Natural killer cell (primary cell): ENCODE measurements around the gene TSPO2. TPM values are rescaled to one million over a fixed set of nuclear protein-coding genes. Genes with fewer than 3 reads are reported as not detected.

Source experiments
- ATAC-seq, 3 donors: fragments of 150-1000 bp in 2 of 3; fragments of 200-7000 bp in 1 of 3; cut with Tn5 transposase; 1 replicate in 1 of 3; 2 replicates in 2 of 3; pipeline ENCODE4 v1.10.0; 2021; ENCODE audit warnings: mild to moderate bottlenecking in 2 of 3, moderate library complexity in 2 of 3
- DNase-seq, 2 donors: peaks; one replicate each; pipeline versions ENCODE4 v3.0.0 to v3.0.0-alpha.2; 2013 to 2021; ENCODE audit warnings: mixed read lengths in 1 of 2
- H3K27ac ChIP-seq: one replicate; pipeline ENCODE4 v1.5.1; 2013; ENCODE audit warnings: mild to moderate bottlenecking, low read length
- H3K27me3 ChIP-seq: one replicate; pipeline ENCODE4 v1.6.1; 2013; ENCODE audit warnings: low read length; ENCODE audit not compliant: control insufficient read depth, insufficient read depth
- H3K36me3 ChIP-seq: one replicate; pipeline ENCODE4 v1.6.1; 2013; ENCODE audit warnings: low read length; ENCODE audit not compliant: control insufficient read depth, insufficient read depth
- H3K4me1 ChIP-seq: one replicate; pipeline ENCODE4 v1.6.1; 2013; ENCODE audit warnings: low read length; ENCODE audit not compliant: control insufficient read depth, insufficient read depth
- H3K4me3 ChIP-seq: one replicate; pipeline ENCODE4 v1.5.1; 2013; ENCODE audit warnings: low read length
- H3K9me3 ChIP-seq: one replicate; pipeline ENCODE4 v1.6.1; 2013; ENCODE audit warnings: low read length; ENCODE audit not compliant: control insufficient read depth, insufficient read depth
- H3K27ac Mint-ChIP-seq, 2 donors: one replicate each; pipeline ENCODE4 v1.8.0; 2022; ENCODE audit warnings: mild to moderate bottlenecking in 2 of 2, mixed read lengths in 2 of 2, moderate library complexity in 1 of 2
- H3K27me3 Mint-ChIP-seq, 2 donors: one replicate each; pipeline ENCODE4 v1.8.0; 2022; ENCODE audit warnings: low read depth in 2 of 2, mixed read lengths in 2 of 2
- H3K36me3 Mint-ChIP-seq: one replicate; pipeline ENCODE4 v1.8.0; 2022; ENCODE audit warnings: mixed read lengths
- H3K4me1 Mint-ChIP-seq, 2 donors: one replicate each; pipeline ENCODE4 v1.8.0; 2022; ENCODE audit warnings: mixed read lengths in 2 of 2
- H3K4me3 Mint-ChIP-seq: one replicate; pipeline ENCODE4 v1.8.0; 2022; ENCODE audit warnings: mild to moderate bottlenecking, moderate library complexity, mixed read lengths
- H3K9me3 Mint-ChIP-seq, 2 donors: one replicate each; pipeline ENCODE4 v1.8.0; 2022; ENCODE audit warnings: mixed read lengths in 2 of 2
- CTCF ChIP-seq: fragments of 200-600 bp; IDR thresholded peaks from one replicate; pipeline ENCODE4 v1.8.0; 2022; ENCODE audit warnings: antibody characterized with exemption
- WGBS: methylation state at CpG from one replicate; pipeline ENCODE4 v1.1.7; 2013; ENCODE audit warnings: missing lambda C conversion rate; ENCODE audit not compliant: insufficient coverage; 5-methylcytosine and 5-hydroxymethylcytosine counted together
- intact Hi-C: fragments of 100-400 bp; cut with micrococcal nuclease; formaldehyde crosslinking; loops from one replicate; pipeline ENCODE4 v1.14.2; 2022
- total RNA-seq, 4 donors: library from RNA; stranded (reverse); fragments of 120-200 nt in 1 of 4; gene quantifications; one replicate each; pipeline versions ENCODE4 v1.2.3 to v1.2.4, GENCODE V29; 2013 to 2022

TSPO2 gene
- total RNA-seq, 3 donors from 2014 or later (not counting 1 experiment from before 2014, with no cell fraction given): not detected

DNA sequence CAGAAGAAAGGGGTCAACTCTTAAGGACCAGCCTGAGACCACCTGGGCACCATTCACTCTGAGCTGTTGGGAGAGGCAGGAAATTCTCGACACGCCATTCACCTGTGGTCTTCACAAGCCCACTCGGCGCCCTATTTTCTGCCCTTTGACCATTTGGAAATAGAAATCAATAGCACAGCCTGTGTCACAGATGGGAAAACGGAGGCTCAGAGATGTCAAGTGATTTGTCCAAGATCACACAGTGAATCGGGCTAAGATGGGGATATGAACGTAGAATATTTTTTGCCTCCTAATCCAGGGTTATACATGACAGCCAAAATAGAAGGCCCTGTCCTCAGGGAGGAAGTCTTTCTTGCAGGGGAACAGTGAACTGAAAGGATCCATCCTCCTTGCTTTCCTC lies 7.7 kb downstream of the TSPO2 start:
- DNase-seq (no peak), ATAC-seq (no peak)
- Histone ChIP-seq H3K9me3 (no peaks in the 10 kb centered on the region), H3K36me3 (no peaks in the 10 kb centered on the region), H3K4me3 (no peak overlapping the region), H3K4me1 (peaks cover 13% of the 10 kb centered on the region), H3K27ac (no peak overlapping the region), H3K27me3 (no peaks in the 10 kb centered on the region)
- no peak for TF ChIP-seq CTCF
- no peak overlapping the region for H3K4me3 Mint-ChIP-seq
- peaks cover 18% of the 10 kb centered on the region in 2 donors for H3K4me1 Mint-ChIP-seq
- intact Hi-C loops: no loop called here
- no peaks in the 10 kb centered on the region for H3K9me3 Mint-ChIP-seq
- 86% methylated on average over 7 of the region's 7 CpGs for WGBS
- no peak overlapping the region for H3K27ac Mint-ChIP-seq
- no peaks in the 10 kb centered on the region for H3K27me3 Mint-ChIP-seq
- H3K36me3 Mint-ChIP-seq: no peaks in the 10 kb centered on the region

DNA sequence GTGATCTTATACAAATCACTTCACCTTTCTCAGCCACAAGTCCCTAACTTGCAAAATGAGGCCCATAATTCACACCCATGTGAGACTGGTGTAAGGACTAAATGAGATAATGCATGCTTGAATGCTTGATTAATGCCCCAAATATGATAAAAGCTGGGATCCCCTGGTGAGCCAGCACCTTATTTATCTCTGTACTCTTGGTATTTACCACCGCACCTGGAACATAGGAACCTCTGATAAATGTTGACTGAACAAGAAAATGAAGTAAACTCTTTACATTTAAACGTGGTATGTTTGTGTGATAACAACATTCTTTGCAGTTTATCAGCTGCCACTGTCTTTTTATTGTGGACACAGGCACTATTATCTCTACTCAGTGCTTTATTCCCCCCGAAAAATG lies 8.3 kb downstream of the TSPO2 start:
- no peaks in the 10 kb centered on the region for H3K36me3 ChIP-seq
- ATAC-seq (no peak), DNase-seq (no peak)
- intact Hi-C loops: no loop called here
- peaks cover 13% of the 10 kb centered on the region for H3K4me1 ChIP-seq
- Mint-ChIP-seq H3K4me3 (no peak overlapping the region), H3K27ac (no peak overlapping the region), H3K4me1 (peaks cover 18% of the 10 kb centered on the region in 2 donors), H3K9me3 (no peaks in the 10 kb centered on the region), H3K36me3 (no peaks in the 10 kb centered on the region), H3K27me3 (no peaks in the 10 kb centered on the region)
- no peak overlapping the region for H3K4me3 ChIP-seq
- TF ChIP-seq CTCF: no peak
- no peaks in the 10 kb centered on the region for H3K9me3 ChIP-seq
- 95% methylated on average over 3 of the region's 3 CpGs for WGBS
- no peak overlapping the region for H3K27ac ChIP-seq
- H3K27me3 ChIP-seq: no peaks in the 10 kb centered on the region

DNA sequence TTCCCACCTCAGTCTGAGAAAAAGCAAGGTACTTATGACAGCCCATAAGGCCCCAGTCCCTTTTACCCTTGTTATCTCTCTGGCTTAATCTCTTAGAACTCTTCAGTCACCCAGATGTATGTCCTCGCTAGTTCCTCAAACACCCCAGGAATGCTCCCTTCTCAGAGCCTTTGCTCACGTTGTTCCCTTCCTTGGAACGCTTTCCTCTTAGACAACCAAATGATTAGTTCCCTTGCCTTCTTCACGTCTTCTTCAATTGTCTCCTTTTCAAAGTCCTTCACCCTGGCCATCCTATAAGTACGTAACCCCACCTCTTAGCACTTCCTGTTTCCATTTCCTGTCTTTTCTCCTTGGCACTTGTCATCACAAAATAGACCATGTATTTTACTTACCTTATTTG lies 9.6 kb downstream of the TSPO2 start:
- 53% methylated on average over 5 of the region's 5 CpGs for WGBS
- H3K27me3 ChIP-seq: no peaks in the 10 kb centered on the region
- H3K4me3 ChIP-seq: no peak overlapping the region
- no peaks in the 10 kb centered on the region for H3K27me3 Mint-ChIP-seq
- H3K4me1 Mint-ChIP-seq: peaks cover 18% of the 10 kb centered on the region in 2 donors
- H3K36me3 Mint-ChIP-seq: no peaks in the 10 kb centered on the region
- no peaks in the 10 kb centered on the region for H3K36me3 ChIP-seq
- peak in 1 of 2 donors; percentile 26 for DNase-seq
- H3K9me3 Mint-ChIP-seq: no peaks in the 10 kb centered on the region
- H3K4me3 Mint-ChIP-seq: no peak overlapping the region
- no peaks in the 10 kb centered on the region for H3K9me3 ChIP-seq
- TF ChIP-seq CTCF: no peak
- peaks cover 13% of the 10 kb centered on the region for H3K4me1 ChIP-seq
- peak in 2 of 3 donors; percentile 51 to 55 for ATAC-seq
- intact Hi-C loops: no loop called here
- H3K27ac Mint-ChIP-seq: peak overlapping the region; percentile 2 to 67
- H3K27ac ChIP-seq: peak overlapping the region; percentile 3

GRCh38 chr6:41053041-41053440 lies 10.8 kb downstream of the TSPO2 start, which contains the start of gene APOBEC2:
Gene APOBEC2 (plus strand): TSS chr6:41053202. CDS start chr6:41053348, 146 bp downstream.
- peak within 1 kb of the TSS; percentile 2 to 67 for H3K27ac Mint-ChIP-seq
- peaks cover 23 to 25% of the 10 kb centered on the region in 2 donors for H3K4me1 Mint-ChIP-seq
- no peak within 1 kb of the TSS for H3K4me3 Mint-ChIP-seq
- Histone ChIP-seq H3K4me3 (no peak within 1 kb of the TSS), H3K4me1 (peaks cover 13% of the 10 kb centered on the region), H3K36me3 (no peaks in the 10 kb centered on the region), H3K27me3 (no peaks in the 10 kb centered on the region), H3K9me3 (no peaks in the 10 kb centered on the region), H3K27ac (no peak within 1 kb of the TSS)
- intact Hi-C loops: no loop called here
- DNase-seq (no peak), ATAC-seq (no peak)
- H3K9me3 Mint-ChIP-seq: no peaks in the 10 kb centered on the region
- TF ChIP-seq CTCF: no peak
- WGBS: 93% methylated on average over 4 of the region's 5 CpGs
- no peaks in the 10 kb centered on the region for H3K36me3 Mint-ChIP-seq
- H3K27me3 Mint-ChIP-seq: no peaks in the 10 kb centered on the region
